A549 treated with AZD2906 at 1 μM for 4 hours (cell line): Measurements from ENCODE around the gene ARL6IP1. TPM values are rescaled to one million over a fixed set of nuclear protein-coding genes. Genes with fewer than 3 reads are reported as not detected.

Experiments used
- total RNA-seq: library from RNA; stranded (reverse); fragments of 200-300 nt; extraction: Qiagen RNA extraction; gene quantifications from 5 replicates; pipeline ENCODE4 v1.2.3, GENCODE V29; 2022

The ARL6IP1 gene
- total RNA-seq = 248 to 478 TPM (median 272 TPM) in 5 replicates

DNA sequence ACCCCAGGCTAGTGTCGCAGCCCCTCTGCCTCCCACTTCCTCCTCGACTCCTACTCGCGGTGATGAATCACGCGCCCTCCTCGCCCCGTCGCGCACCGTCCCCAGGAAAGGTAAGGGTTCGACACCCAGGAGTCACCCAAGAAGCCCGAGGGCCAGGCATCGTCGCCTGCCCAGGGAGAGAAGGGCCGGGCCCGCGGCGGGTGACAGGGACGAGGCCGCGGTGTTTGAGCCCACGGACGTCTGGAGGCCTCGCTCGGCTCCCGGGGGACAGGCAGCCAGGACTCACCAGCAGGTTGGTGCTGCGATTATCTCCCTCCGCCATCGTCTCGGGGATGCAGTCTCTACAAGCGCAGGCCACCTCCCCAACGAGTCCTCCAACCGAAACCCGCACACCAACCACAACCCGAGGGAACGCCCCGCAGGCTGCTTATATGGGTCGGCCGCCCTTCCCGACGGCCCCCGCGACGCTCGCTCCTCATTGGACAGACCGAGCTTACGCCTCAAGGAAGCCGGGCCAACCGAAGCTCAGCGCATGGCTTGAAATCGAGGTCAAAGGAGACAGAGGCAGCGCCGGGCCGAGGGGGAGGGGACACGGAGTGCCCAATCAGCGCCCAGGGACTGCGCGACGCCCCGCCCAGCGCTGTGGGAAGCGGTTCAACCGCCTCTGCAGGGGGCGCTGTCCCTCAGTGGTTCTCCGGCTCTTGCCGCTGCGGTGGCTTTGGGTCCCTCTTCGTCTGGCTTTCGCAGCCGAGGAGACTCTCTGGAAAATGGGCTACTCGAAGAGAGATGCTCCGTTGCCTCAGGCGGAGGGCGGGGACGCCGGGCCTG, at the start of gene ARL6IP1:
ARL6IP1 (minus strand) TSS at position 405 of the 828 bp plus-strand sequence; CDS start at position 322, 83 bp downstream.

DNA sequence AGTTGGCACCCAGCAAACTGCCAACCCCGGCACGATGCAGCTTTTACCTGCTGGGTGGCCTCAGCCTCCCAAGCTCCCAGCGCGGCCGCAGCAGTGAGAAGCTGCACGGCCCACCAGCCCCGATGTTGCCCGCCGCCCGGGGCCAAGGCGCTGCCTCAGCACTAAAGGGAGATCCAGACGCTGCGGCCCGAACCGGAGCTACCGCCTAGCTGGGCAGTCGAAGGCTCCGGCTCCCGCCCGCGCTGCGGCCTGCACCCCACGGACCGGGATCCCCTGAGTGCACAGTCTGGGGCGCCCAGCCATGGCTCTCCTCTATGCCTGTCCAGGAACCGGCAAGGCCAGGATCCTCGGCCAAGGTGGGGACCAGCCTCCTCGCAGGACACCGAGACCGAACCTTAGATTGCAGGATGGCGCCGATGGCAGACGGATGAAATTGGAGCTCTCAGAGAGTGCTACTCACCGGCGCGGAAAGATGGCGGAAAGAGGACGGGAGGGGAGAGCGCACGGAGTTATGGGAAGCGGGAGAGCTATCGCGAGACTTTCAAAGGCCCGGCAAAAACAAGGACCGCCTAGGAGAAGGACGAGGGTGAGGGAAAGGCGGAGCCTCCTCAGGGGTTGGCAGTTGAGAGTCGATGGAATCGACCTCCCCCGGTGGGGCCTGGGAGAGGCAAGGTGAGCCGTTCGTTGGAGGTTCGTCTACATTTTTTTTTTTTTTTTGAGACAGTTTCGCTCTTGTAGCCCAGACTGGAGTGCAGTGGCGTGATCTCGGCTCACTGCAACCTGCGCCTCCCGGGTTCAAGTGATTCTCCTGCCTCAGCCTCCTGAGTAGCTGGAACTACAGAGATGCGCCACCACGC, 11.3 kb downstream of the ARL6IP1 start, which contains the start of gene RPS15A:
RPS15A (minus strand) TSS at position 485 of the 857 bp plus-strand sequence. CDS start 1,221 bp downstream, outside the sequence.

Other genes with a start within 250 kb of the ARL6IP1 start
- gene NOMO2, start 239.5 kb downstream of the ARL6IP1 start, total RNA-seq = 97.6 to 102 TPM (median 101 TPM) in 5 replicates
- 2,282 to 2,472 TPM (median 2,344 TPM) in 5 replicates for gene RPS15A, start 11.2 kb downstream of the ARL6IP1 start, total RNA-seq
- 14.4 to 21.4 TPM (median 19.2 TPM) in 5 replicates for gene SMG1, start 124.9 kb upstream of the ARL6IP1 start, total RNA-seq
- 5.3 to 6.6 TPM (median 5.6 TPM) in 5 replicates for gene TMC7, start 182.4 kb upstream of the ARL6IP1 start, total RNA-seq